Mammary epithelial cell (primary cell): ENCODE measurements around the gene GJB2.

Experiments
- CTCF ChIP-seq, 2 donors: IDR thresholded peaks in 1 of 2; conservative IDR thresholded peaks in 1 of 2; 2 replicates each; pipeline ENCODE4 v1.5.1; 2011 to 2012; ENCODE audit warnings: inconsistent platforms in 2 of 2, low read length in 2 of 2, mild to moderate bottlenecking in 2 of 2, control low read depth in 1 of 2, low read depth in 1 of 2; ENCODE audit not compliant: insufficient read depth in 1 of 2; ENCODE audit errors: extremely low read depth in 1 of 2
- EZH2 ChIP-seq: IDR thresholded peaks from 2 replicates; pipeline ENCODE4 v1.6.1; 2012; ENCODE audit warnings: low read length, inconsistent platforms, borderline replicate concordance

GRCh38 chr13:20231839-20232555 lies 39.3 kb upstream of the GJB2 start, which contains the start of gene GJB6:
- no peak for TF ChIP-seq CTCF (conservative IDR thresholded peaks at IDR 0.05 in 1 of 2, IDR thresholded peaks at IDR 0.05 in 1 of 2; ENCODE audit: extremely low read depth in 1 of 2, insufficient read depth in 1 of 2, low read depth in 1 of 2, low read length in 2 of 2)
- TF ChIP-seq EZH2: no peak
